Muscle of leg (tissue), 16 donors: ENCODE data around the gene KEAP1. TPM values are rescaled to one million over a fixed set of nuclear protein-coding genes. Genes with fewer than 3 reads are reported as not detected.
"Not testable (repeated sequence)": the region's sequence is repeated elsewhere in the genome, so short reads cannot be mapped to it uniquely, and the experiment has no call there.

Experiments
- DNase-seq: peaks from one replicate; pipeline ENCODE4 v3.0.0; 2013
- H3K27ac ChIP-seq: one replicate; pipeline ENCODE4 v1.5.1; 2013; ENCODE audit warnings: mild to moderate bottlenecking, low read length, control low read depth
- H3K27me3 ChIP-seq: one replicate; pipeline ENCODE4 v1.6.1; 2013; ENCODE audit warnings: low read length; ENCODE audit not compliant: control insufficient read depth, insufficient read depth
- H3K36me3 ChIP-seq: one replicate; pipeline ENCODE4 v1.6.1; 2013; ENCODE audit warnings: low read length; ENCODE audit not compliant: control insufficient read depth, insufficient read depth
- H3K4me1 ChIP-seq: one replicate; pipeline ENCODE4 v1.6.1; 2013; ENCODE audit warnings: low read length; ENCODE audit not compliant: control insufficient read depth, insufficient read depth
- H3K4me3 ChIP-seq: one replicate; pipeline ENCODE4 v1.5.1; 2013; ENCODE audit warnings: low read length, control low read depth
- H3K9me3 ChIP-seq: replicated peaks from 2 replicates; pipeline ENCODE4 v1.6.1; 2013; ENCODE audit warnings: low read depth, low read length; ENCODE audit not compliant: control insufficient read depth
- WGBS: methylation state at CpG from one replicate; pipeline ENCODE4 v1.1.5; 2013; ENCODE audit warnings: missing lambda C conversion rate; ENCODE audit not compliant: insufficient coverage; 5-methylcytosine and 5-hydroxymethylcytosine counted together
- long read RNA-seq, 11 donors: transcript quantifications; one replicate each; lab custom pipeline, GENCODE V29; 2026
- polyA plus RNA-seq, 8 donors: library from polyadenylated mRNA; unstranded; fragments of 120-200 nt; gene quantifications; one replicate each; pipeline versions ENCODE4 v1.2.1 to v1.2.3, GENCODE V29; 2013; ENCODE audit warnings: inconsistent platforms in 1 of 8, low replicate concordance in 1 of 8; ENCODE audit not compliant: insufficient read length in 8 of 8, insufficient read depth in 1 of 8
- total RNA-seq: library from RNA; stranded (reverse); fragments of 120-200 nt; gene quantifications from one replicate; pipeline ENCODE4 v1.2.4, GENCODE V29; 2013

KEAP1 gene
- total RNA-seq (55.2 TPM), polyA plus RNA-seq (10 to 100 TPM; 58.2 to 75.0 (median 69.6) TPM)
- long read RNA-seq, donor 1, transcript KEAP1-202 (6 exons, 2,648 nt): minor isoform, 6 of 29 reads
- long read RNA-seq, donor 1, transcript KEAP1-205 (2 exons, 451 nt): major isoform, 13 of 29 reads
- long read RNA-seq, donor 1, partial matches to known transcripts: 8 of 29 reads
- long read RNA-seq, donor 1, other reads (novel, unspliced or antisense): 0 of 29 reads
- long read RNA-seq, donor 2, partial matches to known transcripts: 0 of 2 reads
- long read RNA-seq, donor 2, other reads (novel, unspliced or antisense): 0 of 2 reads
- long read RNA-seq, donor 3, transcript KEAP1-205 (2 exons, 451 nt): major isoform, 40 of 73 reads
- long read RNA-seq, donor 3, transcript KEAP1-202 (6 exons, 2,648 nt): minor isoform, 21 of 73 reads
- long read RNA-seq, donor 3, partial matches to known transcripts: 12 of 73 reads
- long read RNA-seq, donor 3, other reads (novel, unspliced or antisense): 0 of 73 reads
- long read RNA-seq, donor 4, transcript KEAP1-202 (6 exons, 2,648 nt): major isoform, 5 of 30 reads
- long read RNA-seq, donor 4, partial matches to known transcripts: 21 of 30 reads
- long read RNA-seq, donor 4, other reads (novel, unspliced or antisense): 0 of 30 reads
- long read RNA-seq, donor 5, transcript KEAP1-202 (6 exons, 2,648 nt): minor isoform, 20 of 539 reads
- long read RNA-seq, donor 5, transcript KEAP1-205 (2 exons, 451 nt): major isoform, 36 of 539 reads
- long read RNA-seq, donor 5, transcript KEAP1-201 (6 exons, 2,955 nt): minor isoform, 5 of 539 reads
- long read RNA-seq, donor 5, partial matches to known transcripts: 470 of 539 reads
- long read RNA-seq, donor 5, other reads (novel, unspliced or antisense): 7 of 539 reads
- long read RNA-seq, donor 6, transcript KEAP1-205 (2 exons, 451 nt): major isoform, 24 of 97 reads
- long read RNA-seq, donor 6, transcript KEAP1-202 (6 exons, 2,648 nt): minor isoform, 13 of 97 reads
- long read RNA-seq, donor 6, partial matches to known transcripts: 58 of 97 reads
- long read RNA-seq, donor 6, other reads (novel, unspliced or antisense): 0 of 97 reads
- long read RNA-seq, donor 7, transcript KEAP1-202 (6 exons, 2,648 nt): minor isoform, 7 of 52 reads
- long read RNA-seq, donor 7, transcript KEAP1-205 (2 exons, 451 nt): major isoform, 8 of 52 reads
- long read RNA-seq, donor 7, partial matches to known transcripts: 32 of 52 reads
- long read RNA-seq, donor 7, other reads (novel, unspliced or antisense): 0 of 52 reads
- long read RNA-seq, donor 8, partial matches to known transcripts: 14 of 23 reads
- long read RNA-seq, donor 8, other reads (novel, unspliced or antisense): 0 of 23 reads
- long read RNA-seq, donor 9, transcript KEAP1-205 (2 exons, 451 nt): major isoform, 10 of 276 reads
- long read RNA-seq, donor 9, transcript KEAP1-202 (6 exons, 2,648 nt): minor isoform, 5 of 276 reads
- long read RNA-seq, donor 9, partial matches to known transcripts: 259 of 276 reads
- long read RNA-seq, donor 9, other reads (novel, unspliced or antisense): 0 of 276 reads
- long read RNA-seq, donor 10, transcript KEAP1-202 (6 exons, 2,648 nt): major isoform, 8 of 47 reads
- long read RNA-seq, donor 10, transcript KEAP1-205 (2 exons, 451 nt): minor isoform, 7 of 47 reads
- long read RNA-seq, donor 10, partial matches to known transcripts: 30 of 47 reads
- long read RNA-seq, donor 10, other reads (novel, unspliced or antisense): 0 of 47 reads
- long read RNA-seq, donor 11, transcript KEAP1-202 (6 exons, 2,648 nt): minor isoform, 10 of 46 reads
- long read RNA-seq, donor 11, transcript KEAP1-205 (2 exons, 451 nt): major isoform, 13 of 46 reads
- long read RNA-seq, donor 11, partial matches to known transcripts: 22 of 46 reads
- long read RNA-seq, donor 11, other reads (novel, unspliced or antisense): 0 of 46 reads

DNA sequence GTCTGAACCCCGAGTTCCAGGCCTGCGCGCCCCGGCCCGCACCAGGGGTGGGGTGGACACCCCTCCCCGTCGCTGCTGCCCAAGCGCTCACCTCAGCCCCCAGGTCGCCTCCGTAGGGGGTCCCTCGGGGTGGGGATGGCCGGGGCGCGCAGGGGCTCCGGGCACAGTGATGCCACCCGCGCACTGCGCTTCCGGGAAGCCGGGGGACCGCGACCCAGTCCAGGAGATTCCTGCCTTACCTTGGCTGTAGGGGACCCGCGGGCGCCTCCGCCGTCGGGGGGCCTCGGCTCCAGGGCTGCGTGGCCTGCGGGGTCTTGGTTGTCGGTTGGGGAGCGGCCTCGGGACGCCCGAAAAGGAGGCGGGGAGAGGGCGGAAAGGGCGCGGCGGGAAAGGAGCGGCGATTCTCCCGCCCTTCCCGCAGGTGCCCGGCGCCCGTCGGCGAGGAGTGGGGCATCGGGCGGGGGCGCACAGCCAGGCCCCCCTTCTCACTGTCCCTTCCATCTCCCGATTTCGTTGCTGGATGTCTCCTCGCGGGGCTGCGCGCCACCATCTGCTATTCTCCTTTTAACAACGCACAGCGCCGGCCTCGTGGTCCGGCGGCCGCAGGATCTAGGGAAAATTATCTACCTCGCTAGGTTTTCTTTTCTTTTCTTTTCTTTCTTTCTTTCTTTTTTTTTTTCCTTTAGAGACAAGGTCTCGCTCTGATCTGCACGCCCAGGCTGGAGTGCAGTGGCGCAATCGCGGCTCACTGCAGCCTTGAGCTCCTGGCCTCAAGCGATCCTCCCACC lies at the start of gene KEAP1:
Gene KEAP1 (minus strand): TSS at position 355 of the 788 bp plus-strand sequence. CDS start 3,323 bp downstream, outside the sequence.
- H3K27me3 ChIP-seq: no peaks in the 10 kb centered on the region
- no peaks in the 10 kb centered on the region for H3K9me3 ChIP-seq
- peak; percentile 76 for DNase-seq
- peak within 1 kb of the TSS; percentile 95 for H3K27ac ChIP-seq
- peaks cover 6% of the 10 kb centered on the region for H3K4me1 ChIP-seq
- peaks cover 22% of the 10 kb centered on the region for H3K36me3 ChIP-seq
- 3% methylated on average over 69 of the region's 73 CpGs for WGBS
- peak within 1 kb of the TSS; percentile 98 for H3K4me3 ChIP-seq

GRCh38 chr19:10552510-10553053 lies 49.4 kb upstream of the KEAP1 start:
- Histone ChIP-seq H3K27ac (no peak overlapping the region), H3K27me3 (no peaks in the 10 kb centered on the region), H3K4me3 (no peak overlapping the region), H3K9me3 (peaks cover 2% of the 10 kb centered on the region), H3K4me1 (peaks cover 2% of the 10 kb centered on the region), H3K36me3 (peaks cover 83% of the 10 kb centered on the region)
- WGBS: 93% methylated on average over 6 of the region's 12 CpGs
- DNase-seq: no peak

- no peaks in the 10 kb centered on the region for H3K27me3 ChIP-seq
- H3K27ac ChIP-seq: no peak overlapping the region
- peaks cover 2% of the 10 kb centered on the region for H3K4me1 ChIP-seq
- H3K9me3 ChIP-seq: peaks cover 2% of the 10 kb centered on the region
- no peak overlapping the region for H3K4me3 ChIP-seq
- 94% methylated on average over 7 of the region's 12 CpGs for WGBS
- peaks cover 83% of the 10 kb centered on the region for H3K36me3 ChIP-seq
- no peak for DNase-seq
These were observed 48.6 kb upstream of the KEAP1 start for GRCh38 chr19:10551698-10552301.

DNA sequence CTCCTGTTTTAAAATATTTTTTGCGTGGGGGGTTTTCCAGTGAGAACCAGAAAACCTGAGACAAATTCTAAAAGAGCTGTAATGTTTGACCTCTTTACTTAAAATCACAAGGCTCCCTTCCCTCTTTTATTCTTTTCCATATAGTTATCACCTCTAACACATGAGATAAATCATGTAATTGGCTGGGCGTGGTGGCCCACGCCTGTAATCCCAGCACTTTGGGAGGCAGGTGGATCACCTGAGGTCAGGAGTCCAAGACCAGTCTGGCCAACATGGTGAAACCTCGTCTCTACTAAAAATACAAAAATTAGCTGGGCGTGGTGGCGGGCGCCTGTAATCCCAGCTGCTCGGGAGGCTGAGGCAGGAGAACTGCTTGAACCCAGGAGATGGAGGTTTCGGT lies 47.9 kb upstream of the KEAP1 start:
- not testable (repeated sequence) for H3K27me3 ChIP-seq, H3K4me3 ChIP-seq, H3K4me1 ChIP-seq, DNase-seq, H3K9me3 ChIP-seq, H3K27ac ChIP-seq
- H3K36me3 ChIP-seq: peaks cover 79% of the 10 kb centered on the region
- WGBS: 100% methylated on average over 7 of the region's 9 CpGs

- peaks cover 72% of the 10 kb centered on the region for H3K36me3 ChIP-seq
- H3K27ac ChIP-seq: no peak overlapping the region
- H3K27me3 ChIP-seq: no peaks in the 10 kb centered on the region
- H3K4me1 ChIP-seq: peaks cover 2% of the 10 kb centered on the region
- H3K4me3 ChIP-seq: no peak overlapping the region
- WGBS: 100% methylated on average over 3 of the region's 6 CpGs
- DNase-seq: no peak
- H3K9me3 ChIP-seq: peaks cover 2% of the 10 kb centered on the region
These were observed 47.2 kb upstream of the KEAP1 start for GRCh38 chr19:10550336-10550735.

DNA sequence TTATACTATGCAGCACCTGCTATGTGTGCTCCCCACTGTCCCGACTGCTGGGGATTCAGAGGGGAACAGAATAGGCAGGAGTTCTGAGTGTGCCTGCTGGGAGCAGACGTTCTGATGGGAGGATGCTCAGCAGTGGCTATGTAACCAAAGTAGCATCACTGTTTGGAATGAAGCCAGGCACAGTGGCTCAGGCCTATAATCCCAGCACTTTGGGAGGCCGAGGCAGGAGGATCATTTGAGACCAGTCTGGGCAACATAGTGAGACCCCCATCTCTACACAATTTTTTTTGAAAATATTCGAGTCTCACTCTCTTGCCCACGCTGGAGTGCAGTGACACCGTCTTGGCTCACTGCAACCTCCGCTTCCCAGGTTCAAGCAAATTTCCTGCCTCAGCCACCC lies 46.6 kb upstream of the KEAP1 start:
- Histone ChIP-seq H3K9me3 (peaks cover 2% of the 10 kb centered on the region), H3K4me3 (no peak overlapping the region), H3K36me3 (peaks cover 66% of the 10 kb centered on the region), H3K4me1 (peaks cover 4% of the 10 kb centered on the region), H3K27ac (no peak overlapping the region), H3K27me3 (no peaks in the 10 kb centered on the region)
- no peak for DNase-seq
- 81% methylated on average over 6 of the region's 7 CpGs for WGBS

DNA sequence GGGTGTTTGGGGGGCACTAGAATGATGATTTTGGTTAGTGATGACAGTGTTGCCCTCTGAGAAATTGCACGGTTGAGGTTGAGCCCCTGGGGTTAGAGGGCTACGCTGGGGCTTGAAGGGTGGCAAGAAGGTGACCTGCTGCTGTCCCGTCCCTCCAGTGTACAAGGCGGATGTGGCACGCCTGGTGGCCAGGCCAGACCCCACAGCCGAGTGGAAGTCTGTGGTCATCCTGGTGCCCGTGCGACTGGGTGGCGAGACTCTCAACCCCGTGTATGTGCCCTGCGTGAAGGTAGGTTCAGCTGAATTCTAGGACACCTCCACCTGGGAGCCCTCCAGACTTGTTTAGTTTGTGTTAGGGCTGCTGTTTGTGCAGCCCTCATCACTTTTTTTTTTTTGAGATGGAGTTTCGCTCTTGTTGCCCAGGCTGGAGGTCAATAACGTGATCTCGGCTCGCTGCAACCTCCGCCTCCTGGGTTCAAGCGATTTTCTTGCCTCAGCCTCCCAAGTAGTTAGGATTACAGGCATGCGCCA lies 45.7 kb upstream of the KEAP1 start:
- Histone ChIP-seq H3K4me1 (peaks cover 9% of the 10 kb centered on the region), H3K4me3 (no peak overlapping the region), H3K27ac (no peak overlapping the region), H3K27me3 (no peaks in the 10 kb centered on the region), H3K36me3 (peaks cover 57% of the 10 kb centered on the region), H3K9me3 (peaks cover 2% of the 10 kb centered on the region)
- WGBS: 85% methylated on average over 11 of the region's 18 CpGs
- no peak for DNase-seq

DNA sequence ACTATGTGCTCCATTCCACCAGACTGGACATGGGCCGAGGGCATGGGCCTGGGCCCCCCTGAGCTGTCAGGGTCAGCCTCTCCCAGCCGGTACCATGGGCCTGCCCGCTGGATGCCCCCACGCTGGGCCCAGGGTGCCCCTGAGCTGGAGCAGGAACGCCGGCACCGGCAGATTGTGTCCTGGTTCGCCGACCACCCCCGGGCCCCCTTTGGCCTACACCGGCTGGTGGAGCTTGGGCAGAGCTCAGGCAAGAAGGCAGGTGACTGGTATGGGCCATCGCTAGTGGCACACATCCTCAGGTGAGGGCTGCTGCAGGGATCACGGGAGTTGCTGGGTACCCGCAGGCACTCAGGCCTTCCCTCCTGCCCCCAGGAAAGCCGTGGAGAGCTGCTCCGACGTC lies 43.7 kb upstream of the KEAP1 start:
- H3K27ac ChIP-seq: no peak overlapping the region
- H3K36me3 ChIP-seq: peaks cover 37% of the 10 kb centered on the region
- H3K27me3 ChIP-seq: no peaks in the 10 kb centered on the region
- H3K4me3 ChIP-seq: no peak overlapping the region
- DNase-seq: no peak
- peaks cover 14% of the 10 kb centered on the region for H3K4me1 ChIP-seq
- WGBS: 91% methylated on average over 15 of the region's 17 CpGs
- no peaks in the 10 kb centered on the region for H3K9me3 ChIP-seq
